ENCODE results near the gene CRADD. TPM values are rescaled to one million over a fixed set of nuclear protein-coding genes. Genes with fewer than 3 reads are reported as not detected.

Gene CRADD
- total RNA-seq, 6 experiments from 2014 or later: 17.2 to 65.3 (median 30.8) TPM

DNA sequence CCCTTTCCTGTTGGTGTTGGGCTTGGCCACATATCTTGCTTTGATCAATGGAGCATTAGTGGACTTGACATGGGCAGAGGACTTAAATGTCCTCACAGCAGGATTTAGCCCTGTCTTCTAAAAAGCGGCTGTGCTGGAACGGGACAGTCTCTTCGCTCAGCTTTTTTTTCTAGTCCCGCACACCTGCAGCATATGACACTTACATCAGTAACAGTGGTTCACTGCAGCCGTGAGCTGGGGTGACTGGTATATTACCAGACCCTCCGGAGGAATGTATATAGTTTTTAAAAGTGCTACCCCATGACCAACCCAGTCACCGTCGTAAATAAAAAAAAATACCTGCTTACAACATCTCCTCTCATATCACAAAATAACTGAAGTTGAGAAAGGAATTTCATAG, 164.5 kb downstream of the CRADD start:
- Histone ChIP-seq H3K9me3 (no peaks in the 10 kb centered on the region), H3K36me3 (no peaks in the 10 kb centered on the region), H3K4me1 (peaks cover 0 to 22% (median 3%) of the 10 kb centered on the region in 4 donors), H3K27me3 (no peaks in the 10 kb centered on the region), H3K4me3 (no peak overlapping the region), H3K27ac (no peak overlapping the region)
- intact Hi-C loops (cut with DNase I): no loop called here
- DNase-seq (no peak), ATAC-seq (no peak)
- WGBS (ENCODE audit: insufficient coverage, low coverage, low lambda C conversion rate, missing lambda C conversion rate): 100% methylated on average over 3 of the region's 8 CpGs
- TF ChIP-seq POLR2A (IDR thresholded peaks at IDR 0.05): no peak
- TF ChIP-seq, protein P1, sequence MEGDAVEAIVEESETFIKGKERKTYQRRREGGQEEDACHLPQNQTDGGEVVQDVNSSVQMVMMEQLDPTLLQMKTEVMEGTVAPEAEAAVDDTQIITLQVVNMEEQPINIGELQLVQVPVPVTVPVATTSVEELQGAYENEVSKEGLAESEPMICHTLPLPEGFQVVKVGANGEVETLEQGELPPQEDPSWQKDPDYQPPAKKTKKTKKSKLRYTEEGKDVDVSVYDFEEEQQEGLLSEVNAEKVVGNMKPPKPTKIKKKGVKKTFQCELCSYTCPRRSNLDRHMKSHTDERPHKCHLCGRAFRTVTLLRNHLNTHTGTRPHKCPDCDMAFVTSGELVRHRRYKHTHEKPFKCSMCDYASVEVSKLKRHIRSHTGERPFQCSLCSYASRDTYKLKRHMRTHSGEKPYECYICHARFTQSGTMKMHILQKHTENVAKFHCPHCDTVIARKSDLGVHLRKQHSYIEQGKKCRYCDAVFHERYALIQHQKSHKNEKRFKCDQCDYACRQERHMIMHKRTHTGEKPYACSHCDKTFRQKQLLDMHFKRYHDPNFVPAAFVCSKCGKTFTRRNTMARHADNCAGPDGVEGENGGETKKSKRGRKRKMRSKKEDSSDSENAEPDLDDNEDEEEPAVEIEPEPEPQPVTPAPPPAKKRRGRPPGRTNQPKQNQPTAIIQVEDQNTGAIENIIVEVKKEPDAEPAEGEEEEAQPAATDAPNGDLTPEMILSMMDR (IDR thresholded peaks at IDR 0.05): no peak

DNA sequence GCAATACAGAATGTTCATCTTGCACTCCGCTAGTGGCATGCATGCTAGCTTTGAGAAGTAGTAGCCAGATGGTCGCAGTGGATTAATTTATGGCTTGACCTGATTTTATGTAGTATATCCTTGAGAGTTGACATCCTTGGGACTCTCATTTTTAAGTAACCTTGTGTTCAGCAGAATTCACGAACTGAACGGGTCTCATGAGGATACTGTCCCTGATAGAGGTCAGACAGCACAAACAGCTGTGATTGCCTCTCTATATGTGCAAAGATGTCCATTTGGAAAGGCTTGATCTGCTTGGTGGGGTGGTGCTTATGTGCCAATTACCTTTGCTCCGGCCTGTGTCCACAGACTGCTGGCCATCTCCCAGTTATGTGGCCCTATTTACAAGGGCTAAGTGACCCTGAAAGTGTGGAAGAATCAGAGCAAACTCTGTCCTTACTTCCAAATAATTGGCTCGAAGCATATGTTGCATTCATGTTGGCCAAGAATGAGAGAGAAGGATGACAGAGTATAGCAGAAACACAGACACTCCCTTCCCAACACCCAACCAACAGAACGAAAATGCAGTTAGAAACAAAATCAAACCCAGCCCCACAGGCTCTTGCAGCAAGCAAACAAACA, 167.1 kb downstream of the CRADD start:
- Histone ChIP-seq H3K27me3 (no peaks in the 10 kb centered on the region), H3K36me3 (no peaks in the 10 kb centered on the region), H3K27ac (peak overlapping the region in 2 of 3 donors; percentile 50 to 71), H3K4me1 (peaks cover 0 to 14% (median 3%) of the 10 kb centered on the region in 4 donors), H3K9me3 (no peaks in the 10 kb centered on the region), H3K4me3 (no peak overlapping the region)
- TF ChIP-seq POLR2A (IDR thresholded peaks at IDR 0.05): no peak
- TF ChIP-seq, protein P1 (IDR thresholded peaks at IDR 0.05): no peak
- intact Hi-C loops (cut with DNase I): no loop called here
- ATAC-seq: peak; percentile 86 to 96 (median 89)
- DNase-seq: peak; percentile 36 to 78 (median 70)
- WGBS (ENCODE audit: insufficient coverage, low coverage, low lambda C conversion rate, missing lambda C conversion rate): 52% methylated on average over 7 of the region's 7 CpGs

DNA sequence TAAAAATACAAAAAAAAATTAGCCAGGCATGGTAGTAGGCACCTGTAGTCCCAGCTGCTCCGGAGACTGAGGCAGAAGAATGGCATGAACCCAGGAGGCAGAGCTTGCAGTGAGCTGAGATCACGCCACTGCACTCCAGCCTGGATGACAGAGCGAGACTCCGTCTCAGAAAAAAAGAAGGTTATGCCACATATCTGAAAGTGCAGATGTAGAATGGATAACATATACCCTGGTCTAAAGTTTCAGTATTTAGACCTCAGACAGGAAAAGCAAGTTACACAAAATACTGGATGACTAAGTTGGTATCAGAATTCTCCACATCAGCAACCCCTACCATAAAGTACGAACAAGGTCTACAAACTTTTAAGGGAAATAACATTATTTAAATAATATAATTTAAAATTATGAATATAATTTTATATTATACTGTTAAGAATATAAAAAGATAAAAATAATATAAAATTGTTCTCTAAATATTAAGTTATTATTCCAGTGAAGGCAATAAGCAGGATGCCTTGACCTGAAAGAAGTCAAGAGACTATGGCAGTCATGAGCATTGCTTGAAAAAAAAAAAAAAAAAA, 169.9 kb downstream of the CRADD start:
- Histone ChIP-seq H3K9me3 (no peaks in the 10 kb centered on the region), H3K36me3 (no peaks in the 10 kb centered on the region), H3K4me3 (no peak overlapping the region), H3K27ac (no peak overlapping the region), H3K4me1 (peaks cover 0 to 14% (median 3%) of the 10 kb centered on the region in 4 donors), H3K27me3 (no peaks in the 10 kb centered on the region)
- 79% methylated on average over 5 of the region's 5 CpGs for WGBS (ENCODE audit: insufficient coverage, low coverage, low lambda C conversion rate, missing lambda C conversion rate)
- intact Hi-C loops (cut with DNase I): no loop called here
- ATAC-seq (no peak), DNase-seq (no peak)
- TF ChIP-seq POLR2A (IDR thresholded peaks at IDR 0.05): no peak
- TF ChIP-seq, protein P1 (IDR thresholded peaks at IDR 0.05): no peak

DNA sequence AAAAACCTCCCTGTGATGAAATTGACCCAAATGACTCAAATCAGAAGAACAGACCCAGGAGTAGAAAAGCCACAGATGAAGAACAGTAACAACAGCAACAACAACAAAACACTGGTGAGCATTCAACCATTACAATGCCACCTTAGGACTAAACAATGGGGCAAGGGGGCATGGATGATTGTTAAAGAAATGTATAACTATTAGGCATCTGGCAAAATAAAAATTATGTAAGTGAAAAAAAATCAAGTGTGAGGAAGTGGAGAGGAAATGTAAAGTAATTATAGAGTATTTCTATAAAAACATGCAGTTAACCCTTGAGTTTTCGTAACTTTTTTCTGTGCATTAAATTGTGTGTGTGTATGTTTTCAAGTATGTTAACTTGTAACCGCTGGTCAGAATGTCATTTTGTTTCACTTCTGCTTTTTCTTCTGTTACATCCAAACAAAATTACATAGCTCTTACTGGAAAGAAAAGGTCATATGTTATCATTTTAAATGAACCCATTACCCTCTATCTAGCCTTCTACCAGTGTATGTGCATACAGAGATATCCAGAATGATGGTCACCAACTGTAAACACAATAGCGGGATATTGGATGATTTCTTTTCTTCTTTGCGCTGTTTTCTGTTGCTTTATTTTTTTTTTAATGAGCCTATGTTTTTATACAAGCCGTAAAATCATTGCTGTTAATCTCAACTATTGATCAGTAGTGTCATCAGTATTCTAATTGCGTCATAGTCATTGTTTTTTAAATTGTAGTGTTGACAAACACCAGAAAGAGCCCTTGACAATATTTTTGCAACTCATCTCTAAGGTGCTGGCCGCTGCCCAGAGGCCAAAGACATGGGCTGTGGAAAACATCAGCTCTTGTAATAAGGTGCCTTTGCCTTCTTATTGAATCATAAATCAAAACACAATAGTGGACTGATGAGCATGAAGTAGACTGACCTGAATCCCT, 170.6 kb downstream of the CRADD start:
- intact Hi-C loops (cut with DNase I): no loop called here
- ATAC-seq (peak in 2 of 4 donors; percentile 4 to 16), DNase-seq (no peak)
- Histone ChIP-seq H3K4me1 (peaks cover 0 to 14% (median 3%) of the 10 kb centered on the region in 4 donors), H3K4me3 (no peak overlapping the region), H3K27me3 (no peaks in the 10 kb centered on the region), H3K9me3 (no peaks in the 10 kb centered on the region), H3K36me3 (no peaks in the 10 kb centered on the region), H3K27ac (no peak overlapping the region)
- 84% methylated on average over 7 of the region's 7 CpGs for WGBS (ENCODE audit: insufficient coverage, low coverage, low lambda C conversion rate, missing lambda C conversion rate)
- TF ChIP-seq POLR2A (IDR thresholded peaks at IDR 0.05): no peak
- TF ChIP-seq, protein P1 (IDR thresholded peaks at IDR 0.05): no peak
